OCI-LY3 (cell line): Measurements from ENCODE around the gene GPSM3.

Experiments used
- H2AFZ ChIP-seq: fragments of 200-600, 300-600 bp; shearing (Covaris generic); 2 replicates; pipeline ENCODE4 v1.6.0; 2014; ENCODE audit warnings: antibody characterized with exemption, low read depth, low read length
- H3K27ac ChIP-seq: fragments of 200-600, 300-600 bp; sonication (generic); 2 replicates; pipeline ENCODE4 v1.5.1; 2014; ENCODE audit warnings: mild to moderate bottlenecking, low read length, moderate library complexity, mixed read lengths
- H3K27me3 ChIP-seq: fragments of 200-600, 300-600 bp; sonication (generic); 2 replicates; pipeline ENCODE4 v1.6.1; 2014; ENCODE audit warnings: low read depth, low read length, mixed read lengths
- H3K36me3 ChIP-seq: fragments of 200-600, 300-600 bp; sonication (generic); replicated peaks from 2 replicates; pipeline ENCODE3; 2014; ENCODE audit warnings: low read depth, low read length, mixed read lengths
- H3K4me1 ChIP-seq: fragments of 300-600, 200-600 bp; sonication (generic); 2 replicates; pipeline ENCODE4 v1.6.1; 2014; ENCODE audit warnings: low read length, mixed read lengths
- H3K4me2 ChIP-seq: fragments of 200-600, 300-600 bp; sonication (generic); 2 replicates; pipeline ENCODE4 v1.6.1; 2014; ENCODE audit warnings: low read length, mixed read lengths
- H3K4me3 ChIP-seq: fragments of 300-600, 200-600 bp; sonication (generic); 2 replicates; pipeline ENCODE4 v1.5.1; 2014; ENCODE audit warnings: antibody characterized with exemption, mild to moderate bottlenecking, low read length, moderate library complexity
- H3K79me2 ChIP-seq: fragments of 300-600, 200-600 bp; shearing (Covaris generic); 2 replicates; pipeline ENCODE4 v1.6.1; 2014; ENCODE audit warnings: mild to moderate bottlenecking, low read length, mixed read lengths
- H3K9ac ChIP-seq: fragments of 300-600, 200-600 bp; shearing (Covaris generic); 2 replicates; pipeline ENCODE4 v1.6.0; 2014; ENCODE audit warnings: mild to moderate bottlenecking, low read length, moderate library complexity
- H3K9me3 ChIP-seq: fragments of 200-600, 300-600 bp; shearing (Covaris generic); 2 replicates; pipeline ENCODE4 v1.6.1; 2014; ENCODE audit warnings: low read length, mixed read lengths; ENCODE audit not compliant: insufficient read depth
- H4K20me1 ChIP-seq: fragments of 200-600, 300-600 bp; sonication (generic); 2 replicates; pipeline ENCODE4 v1.6.1; 2016; ENCODE audit warnings: low read length, mixed read lengths; ENCODE audit not compliant: insufficient read depth
- EZH2phosphoT487 ChIP-seq: fragments of 200-600 bp; shearing (Covaris generic); IDR thresholded peaks from 2 replicates; pipeline ENCODE4 v1.6.1; 2018; ENCODE audit warnings: antibody characterized with exemption, mixed run types, low read depth
- TF ChIP-seq, protein P1 (sequence below): fragments of 200-600, 300-600 bp; sonication (generic); IDR thresholded peaks from 2 replicates; pipeline ENCODE4 v1.5.1; 2014; ENCODE audit warnings: antibody characterized with exemption, low read length, low read depth

Gene GPSM3

DNA sequence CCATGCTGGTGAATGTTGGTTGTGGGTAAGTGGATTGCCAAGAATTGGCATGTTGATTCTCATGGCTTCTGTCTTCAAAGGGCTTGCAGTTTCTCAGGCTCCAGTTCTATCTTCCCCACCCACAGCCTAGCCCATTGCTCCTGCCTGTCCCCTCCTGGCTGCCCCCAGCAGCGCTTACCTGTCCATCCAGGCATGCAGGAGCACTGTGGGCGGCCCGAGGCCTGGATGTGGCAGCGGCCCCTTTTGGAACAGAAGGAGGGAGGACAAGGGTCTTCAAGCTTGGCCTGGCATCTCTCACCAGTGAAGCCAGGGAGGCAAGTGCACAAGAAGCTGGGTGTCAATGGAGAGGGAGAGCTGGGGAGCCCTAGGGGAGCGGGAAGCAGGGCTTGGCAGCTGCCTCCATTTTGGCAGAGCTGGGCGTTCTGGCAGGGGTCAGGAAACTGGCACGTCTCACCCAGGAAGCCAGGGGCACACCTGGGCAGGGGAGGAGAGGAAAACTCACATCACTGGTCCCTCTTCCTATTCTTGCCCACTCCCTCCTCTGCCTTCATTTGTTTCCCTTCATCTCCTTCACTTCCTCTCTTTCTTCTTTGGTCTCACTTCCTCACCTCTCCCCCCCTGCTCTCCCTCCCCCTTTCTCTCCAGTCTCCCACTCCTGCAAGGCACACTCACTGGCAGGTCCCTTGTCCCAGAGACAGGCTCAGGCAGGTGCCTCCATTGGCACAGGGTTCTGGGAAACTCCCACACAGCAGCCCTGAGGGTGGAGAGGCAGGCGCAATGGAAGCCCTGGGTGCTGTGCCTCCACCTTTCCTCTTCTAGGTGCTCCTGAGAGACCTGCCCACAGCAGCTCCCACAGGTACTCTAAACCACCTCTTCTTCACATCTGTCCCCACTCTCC lies 30.1 kb upstream of the GPSM3 start:
- H3K9me3 ChIP-seq, result no peaks in the 10 kb centered on the region
- H3K27me3 ChIP-seq, result no peaks in the 10 kb centered on the region
- no peak for TF ChIP-seq EZH2phosphoT487
- TF ChIP-seq, protein P1, sequence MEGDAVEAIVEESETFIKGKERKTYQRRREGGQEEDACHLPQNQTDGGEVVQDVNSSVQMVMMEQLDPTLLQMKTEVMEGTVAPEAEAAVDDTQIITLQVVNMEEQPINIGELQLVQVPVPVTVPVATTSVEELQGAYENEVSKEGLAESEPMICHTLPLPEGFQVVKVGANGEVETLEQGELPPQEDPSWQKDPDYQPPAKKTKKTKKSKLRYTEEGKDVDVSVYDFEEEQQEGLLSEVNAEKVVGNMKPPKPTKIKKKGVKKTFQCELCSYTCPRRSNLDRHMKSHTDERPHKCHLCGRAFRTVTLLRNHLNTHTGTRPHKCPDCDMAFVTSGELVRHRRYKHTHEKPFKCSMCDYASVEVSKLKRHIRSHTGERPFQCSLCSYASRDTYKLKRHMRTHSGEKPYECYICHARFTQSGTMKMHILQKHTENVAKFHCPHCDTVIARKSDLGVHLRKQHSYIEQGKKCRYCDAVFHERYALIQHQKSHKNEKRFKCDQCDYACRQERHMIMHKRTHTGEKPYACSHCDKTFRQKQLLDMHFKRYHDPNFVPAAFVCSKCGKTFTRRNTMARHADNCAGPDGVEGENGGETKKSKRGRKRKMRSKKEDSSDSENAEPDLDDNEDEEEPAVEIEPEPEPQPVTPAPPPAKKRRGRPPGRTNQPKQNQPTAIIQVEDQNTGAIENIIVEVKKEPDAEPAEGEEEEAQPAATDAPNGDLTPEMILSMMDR, result no peak
- peak overlapping the region; percentile 82 for H3K4me2 ChIP-seq
- peaks cover 65% of the 10 kb centered on the region for H3K4me1 ChIP-seq
- peaks cover 2% of the 10 kb centered on the region for H3K36me3 ChIP-seq
- peak overlapping the region; percentile 89 for H3K27ac ChIP-seq
- H3K9ac ChIP-seq, result peak overlapping the region; percentile 72
- no peaks in the 10 kb centered on the region for H4K20me1 ChIP-seq
- H2AFZ ChIP-seq, result no peak overlapping the region
- peak overlapping the region; percentile 74 for H3K4me3 ChIP-seq
- no peaks in the 10 kb centered on the region for H3K79me2 ChIP-seq

DNA sequence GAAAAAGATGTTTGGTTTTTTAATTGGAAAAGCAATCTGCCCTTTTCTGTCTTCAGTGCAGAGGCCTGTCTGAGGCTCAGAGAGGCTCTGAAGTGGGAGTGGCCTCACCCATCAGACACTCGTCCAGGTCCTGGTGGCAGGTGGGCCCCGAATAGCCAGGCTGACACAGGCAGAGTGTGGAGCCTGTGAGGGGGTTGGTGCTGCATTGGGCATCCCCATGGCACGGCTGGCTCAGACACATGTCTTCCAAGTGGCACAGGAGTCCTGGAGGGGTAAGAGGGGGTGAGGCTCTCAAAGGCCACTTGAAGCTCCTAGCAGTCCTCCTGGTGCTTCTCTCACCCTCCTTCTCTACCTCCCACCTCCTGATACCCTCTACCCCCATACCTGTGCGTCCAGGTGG lies 27.6 kb upstream of the GPSM3 start:
- H3K79me2 ChIP-seq, result no peaks in the 10 kb centered on the region
- H3K4me3 ChIP-seq, result no peak overlapping the region
- H3K4me1 ChIP-seq, result peaks cover 39% of the 10 kb centered on the region
- no peak overlapping the region for H3K4me2 ChIP-seq
- TF ChIP-seq, protein P1, result no peak
- TF ChIP-seq EZH2phosphoT487, result no peak
- H3K27me3 ChIP-seq, result no peaks in the 10 kb centered on the region
- no peaks in the 10 kb centered on the region for H4K20me1 ChIP-seq
- H3K36me3 ChIP-seq, result peaks cover 2% of the 10 kb centered on the region
- no peaks in the 10 kb centered on the region for H3K9me3 ChIP-seq
- no peak overlapping the region for H3K9ac ChIP-seq
- H3K27ac ChIP-seq, result no peak overlapping the region
- no peak overlapping the region for H2AFZ ChIP-seq

DNA sequence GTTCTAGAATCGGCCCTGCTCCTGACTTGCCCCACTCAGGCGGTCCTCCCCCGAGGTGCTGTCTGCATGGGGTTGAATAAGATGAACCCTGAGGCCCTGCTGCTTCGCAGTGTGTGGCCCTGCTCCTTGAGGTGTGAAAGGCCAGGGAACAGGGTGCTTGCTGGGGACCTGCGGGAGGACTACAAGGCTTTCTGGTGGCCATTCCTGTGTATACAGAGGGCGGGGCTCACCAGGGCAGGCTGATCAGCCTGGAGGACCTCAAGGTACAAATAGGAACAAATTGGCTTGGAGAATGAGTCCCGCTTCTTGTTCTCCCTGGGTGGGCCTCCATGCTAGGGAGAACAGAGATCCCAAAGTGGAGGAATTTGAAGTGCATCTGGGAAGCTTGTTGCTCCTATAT lies 25.7 kb upstream of the GPSM3 start:
- H3K27ac ChIP-seq, result no peak overlapping the region
- H3K4me2 ChIP-seq, result no peak overlapping the region
- no peaks in the 10 kb centered on the region for H3K79me2 ChIP-seq
- H3K36me3 ChIP-seq, result peaks cover 2% of the 10 kb centered on the region
- no peaks in the 10 kb centered on the region for H4K20me1 ChIP-seq
- no peak overlapping the region for H3K9ac ChIP-seq
- peaks cover 22% of the 10 kb centered on the region for H3K4me1 ChIP-seq
- TF ChIP-seq, protein P1, result no peak
- no peak for TF ChIP-seq EZH2phosphoT487
- H2AFZ ChIP-seq, result no peak overlapping the region
- H3K9me3 ChIP-seq, result no peaks in the 10 kb centered on the region
- no peak overlapping the region for H3K4me3 ChIP-seq
- no peaks in the 10 kb centered on the region for H3K27me3 ChIP-seq

DNA sequence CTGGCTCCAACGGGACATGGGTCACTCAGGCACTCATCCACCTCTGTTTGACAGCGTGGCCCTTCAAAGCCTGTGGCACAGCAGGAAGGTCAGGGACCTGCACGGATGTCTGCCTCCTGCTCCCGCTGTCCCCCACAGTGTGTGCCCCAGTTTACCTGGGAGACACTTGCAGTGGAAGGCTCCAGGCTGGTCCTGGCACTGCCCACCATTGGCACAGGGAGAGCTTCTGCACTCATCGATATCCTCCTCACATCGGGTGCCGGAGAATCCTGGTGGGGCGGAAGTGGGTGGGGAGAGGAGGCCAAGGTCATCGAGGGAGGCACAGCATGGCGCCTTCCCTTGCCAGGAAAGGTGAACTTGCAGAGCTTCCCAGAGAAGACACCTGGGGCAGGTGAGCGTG lies 24.6 kb upstream of the GPSM3 start:
- peaks cover 2% of the 10 kb centered on the region for H3K36me3 ChIP-seq
- no peak overlapping the region for H3K4me3 ChIP-seq
- no peak overlapping the region for H2AFZ ChIP-seq
- no peaks in the 10 kb centered on the region for H3K9me3 ChIP-seq
- H3K9ac ChIP-seq, result no peak overlapping the region
- no peak overlapping the region for H3K4me2 ChIP-seq
- H3K27me3 ChIP-seq, result no peaks in the 10 kb centered on the region
- H3K27ac ChIP-seq, result no peak overlapping the region
- peaks cover 10% of the 10 kb centered on the region for H3K4me1 ChIP-seq
- TF ChIP-seq, protein P1, result no peak
- no peak for TF ChIP-seq EZH2phosphoT487
- H4K20me1 ChIP-seq, result no peaks in the 10 kb centered on the region
- H3K79me2 ChIP-seq, result no peaks in the 10 kb centered on the region
